A673 (cell line): Measurements from ENCODE around the gene CYP3A7. TPM values are rescaled to one million over a fixed set of nuclear protein-coding genes. Genes with fewer than 3 reads are reported as not detected.
"Not testable (repeated sequence)": the region's sequence is repeated elsewhere in the genome, so short reads cannot be mapped to it uniquely, and the experiment has no call there.

Experiments used
- BruUV-seq: library from RNA; stranded (reverse); fragments of 400-500 nt; replicated peaks from 2 replicates; lab custom pipeline; 2021; lab: Mats Ljungman, UMichigan
- CTCF ChIA-PET: fragments of 300-600 bp; sonication (Branson Sonifier 250); formaldehyde crosslinking; loops from one replicate; lab custom pipeline; 2022; ENCODE audit warnings: antibody characterized with exemption; lab: Charles Lee
- POLR2A ChIA-PET: fragments of 300-600 bp; sonication (Branson Sonifier 250); formaldehyde crosslinking; loops from one replicate; lab custom pipeline; 2022; ENCODE audit warnings: antibody characterized with exemption; ENCODE audit not compliant: low non-redundant PET; lab: Charles Lee
- DNase-seq: peaks from one replicate; pipeline ENCODE4 v3.0.0-alpha.2; 2015; ENCODE audit warnings: low spot score
- H3K27ac ChIP-seq: fragments of 200-600 bp; sonication (generic); 2 replicates; pipeline ENCODE4 v1.5.1; 2016; ENCODE audit warnings: mixed run types, low read depth, mild to moderate bottlenecking, mixed read lengths, antibody characterized with exemption, low read length; ENCODE audit not compliant: poor library complexity, severe bottlenecking
- H3K27me3 ChIP-seq: fragments of 200-600 bp; sonication (generic); replicated peaks from 2 replicates; pipeline ENCODE4 v1.6.1; 2017; ENCODE audit warnings: mixed run types, low read depth, mild to moderate bottlenecking, mixed read lengths, antibody characterized with exemption, low read length; ENCODE audit not compliant: insufficient read depth, poor library complexity
- H3K36me3 ChIP-seq: fragments of 200-600 bp; sonication (generic); 2 replicates; pipeline ENCODE4 v1.6.1; 2016; ENCODE audit warnings: mixed run types, mild to moderate bottlenecking, mixed read lengths, antibody characterized with exemption, low read length; ENCODE audit not compliant: insufficient read depth, poor library complexity, severe bottlenecking
- H3K4me1 ChIP-seq: fragments of 200-600 bp; sonication (generic); 2 replicates; pipeline ENCODE4 v1.6.1; 2017; ENCODE audit warnings: mixed run types, mild to moderate bottlenecking, mixed read lengths, antibody characterized with exemption, low read length; ENCODE audit not compliant: insufficient read depth, poor library complexity, severe bottlenecking
- H3K4me3 ChIP-seq: fragments of 200-600 bp; sonication (generic); 2 replicates; pipeline ENCODE4 v1.5.1; 2016; ENCODE audit warnings: low read depth, mixed run types, mild to moderate bottlenecking, mixed read lengths, low read length; ENCODE audit not compliant: poor library complexity, severe bottlenecking
- H3K9me3 ChIP-seq: fragments of 200-600 bp; sonication (generic); 2 replicates; pipeline ENCODE4 v1.6.1; 2016; ENCODE audit warnings: mixed run types, low read depth, mild to moderate bottlenecking, mixed read lengths, antibody characterized with exemption, low read length; ENCODE audit not compliant: poor library complexity, severe bottlenecking
- CTCF ChIP-seq: fragments of 300-800, 200-600 bp; sonication (generic); conservative IDR thresholded peaks from 2 replicates; pipeline ENCODE4 v1.5.1; 2017; ENCODE audit warnings: low read depth, mild to moderate bottlenecking, antibody characterized with exemption, low read length, moderate library complexity, mixed read lengths
- EZH2 ChIP-seq: fragments of 200-600 bp; sonication (generic); IDR thresholded peaks from 2 replicates; pipeline ENCODE4 v1.6.1; 2017; ENCODE audit warnings: borderline replicate concordance, low read depth, mild to moderate bottlenecking, mixed read lengths, antibody characterized with exemption, low read length; ENCODE audit not compliant: poor library complexity, severe bottlenecking
- intact Hi-C: fragments of 100-400 bp; cut with micrococcal nuclease; formaldehyde crosslinking; loops from one replicate; pipeline ENCODE4 v1.10.0; 2022; ENCODE audit not compliant: unreplicated experiment
- total RNA-seq: library from RNA; stranded (reverse); gene quantifications from 2 replicates; pipeline ENCODE4 v1.2.3, GENCODE V29; 2021

CYP3A7 gene
- total RNA-seq, 1 experiment from 2014 or later: not detected

- no peaks in the 10 kb centered on the region for H3K4me1 ChIP-seq
- CTCF ChIA-PET: no interaction called here
- no peak for TF ChIP-seq CTCF
- no peak for TF ChIP-seq EZH2
- H3K36me3 ChIP-seq: no peaks in the 10 kb centered on the region
- no TSS peak for BruUV-seq
- no peak for DNase-seq
- no peaks in the 10 kb centered on the region for H3K9me3 ChIP-seq
- POLR2A ChIA-PET: no interaction called here
- H3K27ac ChIP-seq: no peak overlapping the region
- peaks cover 3% of the 10 kb centered on the region for H3K27me3 ChIP-seq
- no peak overlapping the region for H3K4me3 ChIP-seq
- intact Hi-C loops: no loop called here
Measured at GRCh38 chr7:99748846-99749579, 14.0 kb upstream of the CYP3A7 start.

- POLR2A ChIA-PET, H3K36me3 ChIP-seq, H3K4me1 ChIP-seq, H3K4me3 ChIP-seq, BruUV-seq, intact Hi-C loops, DNase-seq, H3K27ac ChIP-seq, H3K27me3 ChIP-seq, CTCF ChIA-PET, H3K9me3 ChIP-seq: not testable (repeated sequence)
Measured at GRCh38 chr7:99746915-99747314, 11.9 kb upstream of the CYP3A7 start.

- H3K4me3 ChIP-seq, BruUV-seq, H3K27me3 ChIP-seq, H3K4me1 ChIP-seq, POLR2A ChIA-PET, H3K9me3 ChIP-seq, H3K27ac ChIP-seq, CTCF ChIA-PET, intact Hi-C loops, H3K36me3 ChIP-seq, DNase-seq: not testable (repeated sequence)
Measured at GRCh38 chr7:99745395-99745794, 10.4 kb upstream of the CYP3A7 start.

- Histone ChIP-seq H3K9me3 (no peaks in the 10 kb centered on the region), H3K27ac (no peak overlapping the region), H3K4me3 (no peak overlapping the region), H3K4me1 (peaks cover 10% of the 10 kb centered on the region), H3K27me3 (no peaks in the 10 kb centered on the region), H3K36me3 (no peaks in the 10 kb centered on the region)
- BruUV-seq: no TSS peak
- POLR2A ChIA-PET: no interaction called here
- CTCF ChIA-PET: no interaction called here
- no peak for DNase-seq
- no peak for TF ChIP-seq EZH2
- no peak for TF ChIP-seq CTCF
- intact Hi-C loops: no loop called here
Measured at GRCh38 chr7:99742737-99743394, 7.9 kb upstream of the CYP3A7 start.
